Neural progenitor cell (in vitro differentiated cells): Measurements from ENCODE around the gene AATK. TPM values are rescaled to one million over a fixed set of nuclear protein-coding genes. Genes with fewer than 3 reads are reported as not detected.
A peak's percentile ranks its signal among the peaks of the same experiment; 100 is the strongest.

ENCODE experiments used
- DNase-seq: peaks from one replicate; pipeline ENCODE4 v3.0.0-alpha.2; 2016; ENCODE audit warnings: low spot score
- H2AFZ ChIP-seq: fragments of 200-600 bp; sonication (generic); replicated peaks from 2 replicates; pipeline ENCODE4 v1.6.1; 2016; ENCODE audit warnings: antibody characterized with exemption
- H3F3A ChIP-seq: fragments of 200-600 bp; sonication (generic); 2 replicates; pipeline ENCODE4 v1.6.1; 2016; ENCODE audit warnings: antibody characterized with exemption, low read depth
- H3K27ac ChIP-seq: fragments of 200-600 bp; sonication (generic); 2 replicates; pipeline ENCODE4 v1.5.1; 2016; ENCODE audit warnings: mild to moderate bottlenecking
- H3K27me3 ChIP-seq: fragments of 200-600 bp; sonication (generic); 2 replicates; pipeline ENCODE4 v1.6.1; 2016; ENCODE audit warnings: mild to moderate bottlenecking, moderate library complexity
- H3K36me3 ChIP-seq: fragments of 200-600 bp; sonication (generic); 2 replicates; pipeline ENCODE4 v1.5.1; 2016
- H3K4me1 ChIP-seq: fragments of 200-600 bp; sonication (generic); 2 replicates; pipeline ENCODE4 v1.6.1; 2016; ENCODE audit warnings: mixed run types
- H3K4me2 ChIP-seq: fragments of 200-600 bp; sonication (generic); 2 replicates; pipeline ENCODE4 v1.6.1; 2016
- H3K4me3 ChIP-seq: fragments of 200-600 bp; sonication (generic); 2 replicates; pipeline ENCODE4 v1.5.1; 2016
- H3K79me2 ChIP-seq: fragments of 200-600 bp; sonication (generic); 2 replicates; pipeline ENCODE4 v1.6.1; 2016; ENCODE audit warnings: low read depth
- H3K9ac ChIP-seq: fragments of 200-600 bp; sonication (generic); 2 replicates; pipeline ENCODE4 v1.6.1; 2016
- H3K9me3 ChIP-seq: fragments of 200-600 bp; sonication (generic); 2 replicates; pipeline ENCODE4 v1.5.1; 2016; ENCODE audit warnings: low read depth
- H4K20me1 ChIP-seq: fragments of 200-600 bp; sonication (generic); 2 replicates; pipeline ENCODE4 v1.6.1; 2016; ENCODE audit warnings: low read depth
- H3K27ac Mint-ChIP-seq: 3 replicates; pipeline ENCODE4 v1.8.0; 2021; ENCODE audit warnings: mixed read lengths
- H3K27me3 Mint-ChIP-seq: 2 replicates; pipeline ENCODE4 v1.8.0; 2022; ENCODE audit warnings: low read depth, mild to moderate bottlenecking, inconsistent platforms, moderate library complexity, mixed read lengths; ENCODE audit not compliant: insufficient read depth
- H3K36me3 Mint-ChIP-seq: 3 replicates; pipeline ENCODE4 v1.8.0; 2021; ENCODE audit warnings: mixed read lengths
- H3K4me1 Mint-ChIP-seq: 3 replicates; pipeline ENCODE4 v1.8.0; 2021; ENCODE audit warnings: mixed read lengths
- H3K4me3 Mint-ChIP-seq: 3 replicates; pipeline ENCODE4 v1.8.0; 2021; ENCODE audit warnings: mild to moderate bottlenecking, moderate library complexity, mixed read lengths
- H3K9me3 Mint-ChIP-seq: 3 replicates; pipeline ENCODE4 v1.8.0; 2020; ENCODE audit warnings: mixed read lengths
- CTCF ChIP-seq: fragments of 200-600 bp; sonication (generic); IDR thresholded peaks from 2 replicates; pipeline ENCODE4 v1.5.1; 2017; ENCODE audit warnings: antibody characterized with exemption, mild to moderate bottlenecking
- EZH2 ChIP-seq: fragments of 200-600 bp; sonication (generic); IDR thresholded peaks from 2 replicates; pipeline ENCODE4 v1.6.1; 2017; ENCODE audit warnings: antibody characterized with exemption, mild to moderate bottlenecking, moderate library complexity
- EZH2phosphoT487 ChIP-seq: fragments of 200-600 bp; sonication (generic); IDR thresholded peaks from 2 replicates; pipeline ENCODE4 v1.6.1; 2017; ENCODE audit warnings: antibody characterized with exemption
- microRNA counts: library from miRNA; unstranded; fragments of <30 nt; microRNA quantifications from one replicate; lab custom pipeline; 2016
- microRNA-seq: library from miRNA; unstranded; fragments of <30 nt; microRNA quantifications from one replicate; pipeline ENCODE4, GENCODE V29; 2016
- small RNA-seq: library from RNA; depleted of rRNA; stranded (forward); fragments of <200 nt; gene quantifications from one replicate; pipeline ENCODE3, GENCODE V24; 2015
- total RNA-seq: library from RNA; depleted of rRNA; stranded (reverse); fragments of >200 nt; gene quantifications from 2 replicates; pipeline ENCODE4 v1.2.3, GENCODE V29; 2015; ENCODE audit warnings: low replicate concordance

AATK gene
- total RNA-seq, 1 donor from 2014 or later = 0.32 TPM

DNA sequence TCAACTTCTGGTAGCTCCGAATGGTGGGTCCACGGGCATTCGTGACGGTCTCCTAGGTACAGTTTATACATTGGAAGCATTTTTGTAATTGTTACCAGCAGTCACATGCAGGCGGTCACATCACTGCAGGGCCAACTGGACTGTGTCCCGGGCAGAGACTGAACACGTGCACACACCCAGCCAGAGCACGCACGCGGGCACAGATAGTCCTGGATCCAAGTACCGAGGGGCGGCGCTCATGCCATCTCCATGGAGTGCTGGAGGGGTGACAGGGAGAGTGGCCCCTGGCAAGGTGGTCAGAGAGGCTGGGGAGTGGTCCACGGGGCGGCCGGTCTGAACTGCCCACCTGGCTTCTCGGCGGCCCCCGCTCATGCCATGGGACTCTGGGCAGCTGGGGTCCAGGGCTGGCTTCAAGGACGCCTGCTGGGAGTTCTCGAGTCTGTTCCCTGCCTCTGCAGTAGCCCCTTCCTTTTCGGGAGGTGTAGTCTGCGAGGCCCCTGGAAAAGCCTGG, 96.8 kb downstream of the AATK start:
- peaks cover 18% of the 10 kb centered on the region for H3K36me3 Mint-ChIP-seq
- no peak overlapping the region for H3K27ac Mint-ChIP-seq
- no peak overlapping the region for H3K27ac ChIP-seq
- H3K4me3 Mint-ChIP-seq = no peak overlapping the region
- H3K4me1 ChIP-seq = peaks cover 26% of the 10 kb centered on the region
- H3K27me3 Mint-ChIP-seq = peaks cover 10% of the 10 kb centered on the region
- TF ChIP-seq EZH2 (no peak), EZH2phosphoT487 (no peak), CTCF (no peak)
- H3F3A ChIP-seq = no peaks in the 10 kb centered on the region
- no peaks in the 10 kb centered on the region for H3K79me2 ChIP-seq
- H3K4me2 ChIP-seq = no peak overlapping the region
- no peaks in the 10 kb centered on the region for H3K36me3 ChIP-seq
- no peak overlapping the region for H2AFZ ChIP-seq
- H3K9ac ChIP-seq = no peak overlapping the region
- H4K20me1 ChIP-seq = peaks cover 43% of the 10 kb centered on the region
- no peaks in the 10 kb centered on the region for H3K9me3 Mint-ChIP-seq
- no peak overlapping the region for H3K4me3 ChIP-seq
- DNase-seq = no peak
- H3K9me3 ChIP-seq = no peaks in the 10 kb centered on the region
- peaks cover 43% of the 10 kb centered on the region for H3K4me1 Mint-ChIP-seq
- no peaks in the 10 kb centered on the region for H3K27me3 ChIP-seq

DNA sequence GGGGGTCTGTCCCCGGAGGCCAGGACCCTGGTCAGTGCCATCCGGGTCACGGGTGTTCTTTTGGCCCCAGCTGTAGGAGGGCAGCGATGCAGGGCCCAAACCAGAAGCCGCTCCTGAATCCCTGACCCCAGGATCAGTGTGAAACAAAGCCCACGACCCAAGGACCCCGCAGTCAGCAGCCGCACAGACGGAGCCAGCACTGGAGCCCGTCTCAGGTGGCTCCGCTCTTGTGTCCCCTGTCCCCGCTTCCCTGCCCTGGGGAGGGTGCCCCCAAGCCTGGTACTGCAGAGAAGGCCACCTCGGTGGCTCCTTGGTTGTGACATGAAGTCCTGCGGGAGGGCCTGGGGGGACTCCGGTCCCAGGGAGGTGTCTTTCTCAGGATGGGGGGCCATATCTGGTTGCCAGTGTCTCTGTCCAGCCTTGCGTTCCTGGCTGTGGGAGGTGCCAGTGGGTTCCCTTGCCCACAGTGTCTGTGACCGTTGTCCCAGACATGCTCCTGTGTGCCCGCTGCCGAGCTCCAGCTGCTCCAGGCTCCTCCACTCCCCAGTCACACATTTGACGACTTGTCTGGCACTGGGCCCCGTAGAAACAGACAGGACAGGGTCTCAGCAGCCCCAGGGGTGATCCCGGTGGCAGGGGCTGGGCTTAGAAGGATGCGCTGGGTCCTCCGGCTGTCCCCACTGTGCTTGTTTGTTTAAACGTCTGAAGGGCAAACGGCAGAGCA, 97.4 kb downstream of the AATK start:
- DNase-seq = no peak
- Histone ChIP-seq H3K9ac (no peak overlapping the region), H3K4me3 (no peak overlapping the region), H3K27me3 (no peaks in the 10 kb centered on the region), H3K27ac (no peak overlapping the region), H3K9me3 (no peaks in the 10 kb centered on the region), H3K36me3 (no peaks in the 10 kb centered on the region), H4K20me1 (peaks cover 49% of the 10 kb centered on the region), H2AFZ (no peak overlapping the region), H3F3A (no peaks in the 10 kb centered on the region), H3K79me2 (no peaks in the 10 kb centered on the region), H3K4me1 (peaks cover 29% of the 10 kb centered on the region), H3K4me2 (no peak overlapping the region)
- peaks cover 42% of the 10 kb centered on the region for H3K4me1 Mint-ChIP-seq
- H3K27me3 Mint-ChIP-seq = peaks cover 4% of the 10 kb centered on the region
- no peak for TF ChIP-seq CTCF
- TF ChIP-seq EZH2 = no peak
- no peak for TF ChIP-seq EZH2phosphoT487
- peaks cover 11% of the 10 kb centered on the region for H3K36me3 Mint-ChIP-seq
- H3K4me3 Mint-ChIP-seq = no peak overlapping the region
- H3K9me3 Mint-ChIP-seq = no peaks in the 10 kb centered on the region
- H3K27ac Mint-ChIP-seq = no peak overlapping the region

- peak; percentile 72 for DNase-seq
- H3K9me3 Mint-ChIP-seq = no peaks in the 10 kb centered on the region
- H3K27me3 Mint-ChIP-seq = no peaks in the 10 kb centered on the region
- Histone ChIP-seq H3K79me2 (no peaks in the 10 kb centered on the region), H2AFZ (no peak overlapping the region), H4K20me1 (peaks cover 55% of the 10 kb centered on the region), H3K36me3 (no peaks in the 10 kb centered on the region), H3K4me3 (no peak overlapping the region), H3K9me3 (no peaks in the 10 kb centered on the region), H3F3A (no peaks in the 10 kb centered on the region), H3K9ac (no peak overlapping the region), H3K4me2 (no peak overlapping the region), H3K27ac (no peak overlapping the region), H3K4me1 (peaks cover 29% of the 10 kb centered on the region), H3K27me3 (no peaks in the 10 kb centered on the region)
- peaks cover 42% of the 10 kb centered on the region for H3K4me1 Mint-ChIP-seq
- H3K4me3 Mint-ChIP-seq = no peak overlapping the region
- TF ChIP-seq CTCF (no peak), EZH2 (no peak), EZH2phosphoT487 (no peak)
- H3K27ac Mint-ChIP-seq = no peak overlapping the region
- peaks cover 15% of the 10 kb centered on the region for H3K36me3 Mint-ChIP-seq
These were observed 98.6 kb downstream of the AATK start for GRCh38 chr17:81067391-81067811.

MicroRNAs within 50 kb of the gene (microRNA counts, 767-probe panel; counts per million panel counts)
- microRNA hsa-miR-1250 (lab: Ali Mortazavi, UCI) (460 counts per million, percentile 90 among the panel's probes with 10 or more counts), microRNA hsa-miR-338-3p (lab: Ali Mortazavi, UCI) (460 counts per million, percentile 90 among the panel's probes with 10 or more counts), microRNA hsa-miR-338-5p (lab: Ali Mortazavi, UCI) (460 counts per million, percentile 90 among the panel's probes with 10 or more counts), microRNA hsa-miR-657 (lab: Ali Mortazavi, UCI) (460 counts per million, percentile 90 among the panel's probes with 10 or more counts)

Small RNA genes within 50 kb of the gene (microRNA-seq; reads per million reads assigned to microRNA genes)
- gene MIR1250 = 1.5 reads per million
- not detected for gene MIR3065
- gene MIR338 = not detected
- not detected for gene MIR657

Small RNA genes within 50 kb of the gene (small RNA-seq; reads per million reads assigned to genes)
- not detected for gene MIR1250
- 0.64 reads per million, percentile 65 among the genes with 10 or more reads in this experiment for gene MIR3065
- not detected for gene MIR657

Other genes with a start within 250 kb of the AATK start
- 11.5 and 20.9 TPM in 2 replicates for gene CHMP6, start 174.4 kb downstream of the AATK start, total RNA-seq
- 15.6 and 16.1 TPM in 2 replicates for gene BAIAP2, start 131.1 kb downstream of the AATK start, total RNA-seq
- gene PVALEF, start 714 bp downstream of the AATK start, total RNA-seq = not detected in 2 replicates
- gene CEP131, start 56.7 kb upstream of the AATK start, total RNA-seq = 7.7 and 40.9 TPM in 2 replicates
- gene TEPSIN, start 72.8 kb upstream of the AATK start, total RNA-seq = 20.6 and 28.0 TPM in 2 replicates
- 29.8 and 34.7 TPM in 2 replicates for gene NDUFAF8, start 73.1 kb upstream of the AATK start, total RNA-seq
- 8.3 and 31.4 TPM in 2 replicates for gene SLC38A10, start 129.1 kb upstream of the AATK start, total RNA-seq
- gene BAHCC1, start 229.2 kb upstream of the AATK start, total RNA-seq = 3.4 and 26.3 TPM in 2 replicates